Panc1 (cell line): ENCODE measurements around the gene UPK1B.

Experiments used
- CTCF ChIP-seq: fragments of 450-650 bp; IDR thresholded peaks from 2 replicates; pipeline ENCODE4 v1.5.1; 2017; ENCODE audit warnings: mild to moderate bottlenecking
- SIN3A ChIP-seq: IDR thresholded peaks from 2 replicates; pipeline ENCODE4 v1.6.1; 2012; ENCODE audit warnings: low read depth, mild to moderate bottlenecking, low read length, moderate library complexity, borderline replicate concordance; ENCODE audit not compliant: insufficient read depth

- TF ChIP-seq CTCF (no peak), SIN3A (no peak)
Measured at GRCh38 chr3:119219069-119219468, 45.7 kb downstream of the UPK1B start.
